Frontal cortex (tissue), 4 donors: ENCODE measurements around the gene GSTO2. TPM values are rescaled to one million over a fixed set of nuclear protein-coding genes. Genes with fewer than 3 reads are reported as not detected.

Source experiments
- DNase-seq, 2 donors: peaks; one replicate each; pipeline ENCODE4 v3.0.0; 2012; ENCODE audit warnings: low spot score in 2 of 2
- FAIRE-seq: peaks from 2 replicates; lab custom pipeline; 2012; peaks lifted over from hg19 to GRCh38; lab: Jason Lieb, UNC
- total RNA-seq: library from RNA; depleted of rRNA; stranded (reverse); fragments of >200 nt; gene quantifications from one replicate; pipeline ENCODE4 v1.2.3, GENCODE V29; 2014
- donor health status: control.
- donor health status: control.
- donor health status: control.

GSTO2 gene
- total RNA-seq, 1 donor from 2014 or later = 2.4 TPM

DNA sequence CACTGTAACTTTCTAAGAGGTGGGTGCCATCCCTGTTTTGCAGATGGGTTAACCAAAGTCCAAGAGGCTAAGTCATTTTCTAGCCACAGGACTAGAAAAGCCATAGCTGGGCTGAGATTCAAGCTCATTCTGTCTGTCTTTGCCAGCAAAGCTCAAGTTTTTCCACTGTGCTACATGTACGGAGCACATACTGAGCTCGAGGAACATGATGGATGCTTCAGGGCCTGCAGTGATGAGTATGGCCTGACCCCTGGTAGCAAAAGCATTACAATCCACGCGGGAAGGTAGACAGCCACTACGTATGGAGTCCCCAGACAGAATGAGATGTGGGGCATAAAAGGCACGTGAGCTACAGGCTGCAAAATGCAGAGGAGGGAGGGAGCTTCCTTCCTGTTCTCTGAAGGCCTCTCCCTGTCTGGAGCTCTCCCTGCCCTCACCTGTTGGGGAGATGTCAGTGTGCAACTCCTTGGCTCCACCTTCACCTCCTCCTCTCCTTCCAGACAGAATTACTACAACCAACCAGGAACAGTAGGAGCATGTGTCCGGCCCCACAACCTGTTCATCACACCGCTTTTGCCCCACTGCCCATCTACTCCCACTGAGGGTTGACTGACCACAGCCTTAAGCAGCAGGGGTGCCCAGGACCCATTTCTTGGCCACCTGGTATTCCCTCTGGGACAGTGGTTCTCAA, 52.9 kb downstream of the GSTO2 start:
- DNase-seq = no peak
- no peak for FAIRE-seq

DNA sequence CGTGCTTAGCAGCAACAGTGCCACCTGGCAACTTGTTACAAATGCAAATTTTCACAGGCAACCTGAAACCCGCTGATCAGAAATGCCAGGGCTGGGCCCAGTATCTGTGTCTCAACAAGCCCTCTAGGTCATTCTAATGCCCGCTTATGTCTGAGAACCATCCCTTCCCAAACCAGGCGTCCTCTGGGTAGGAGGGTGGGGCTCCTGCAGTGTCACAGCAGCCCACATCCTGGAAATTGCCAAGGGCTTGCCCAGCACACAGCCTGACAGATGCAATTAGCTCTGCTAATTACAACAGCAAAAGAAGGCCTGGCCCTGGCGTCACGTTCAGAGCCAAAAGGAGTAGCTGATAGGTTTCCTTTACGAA, 53.4 kb downstream of the GSTO2 start:
- no peak for DNase-seq
- FAIRE-seq = no peak

DNA sequence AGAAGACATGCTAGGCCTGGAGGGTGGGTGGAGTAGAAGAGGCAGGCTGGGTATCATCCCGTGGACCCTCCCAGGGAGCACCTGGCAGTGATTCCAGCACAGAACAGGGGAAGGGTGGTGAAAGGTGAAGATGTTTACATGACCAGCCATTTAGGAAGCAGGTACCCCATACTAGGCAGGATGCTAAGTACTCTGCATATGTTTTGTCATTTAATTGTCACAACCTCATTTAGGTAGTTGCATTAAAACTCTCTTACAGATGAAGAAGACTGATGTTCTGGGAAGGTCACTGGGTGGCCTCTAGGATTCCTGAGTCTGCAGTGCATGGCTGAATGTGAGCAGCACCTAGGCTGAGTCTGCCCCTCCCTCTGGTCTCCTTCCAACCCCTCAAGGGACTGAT, 54.1 kb downstream of the GSTO2 start:
- FAIRE-seq (no peak), DNase-seq (no peak)

DNA sequence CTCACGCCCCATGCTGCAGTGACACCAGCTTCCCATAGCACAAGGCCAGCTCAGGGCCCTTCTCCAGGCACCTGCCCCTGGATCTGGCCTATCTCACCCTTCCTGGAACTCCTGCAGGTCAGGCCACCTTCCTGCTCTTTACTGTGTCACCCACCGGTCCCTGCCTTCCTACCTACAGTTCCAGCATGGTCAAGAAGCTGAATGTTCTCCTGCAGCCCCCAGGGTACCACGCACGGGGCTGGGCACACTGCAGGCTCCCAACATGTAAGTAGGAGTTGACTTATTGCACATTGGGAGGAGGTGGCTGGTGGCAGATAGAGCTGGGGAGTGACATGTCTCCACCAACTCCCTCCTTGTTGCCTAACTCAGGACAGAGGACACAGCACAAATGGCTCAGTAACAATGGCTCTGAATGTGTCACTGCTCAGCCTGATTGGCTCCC, 54.8 kb downstream of the GSTO2 start:
- FAIRE-seq = no peak
- DNase-seq = no peak

DNA sequence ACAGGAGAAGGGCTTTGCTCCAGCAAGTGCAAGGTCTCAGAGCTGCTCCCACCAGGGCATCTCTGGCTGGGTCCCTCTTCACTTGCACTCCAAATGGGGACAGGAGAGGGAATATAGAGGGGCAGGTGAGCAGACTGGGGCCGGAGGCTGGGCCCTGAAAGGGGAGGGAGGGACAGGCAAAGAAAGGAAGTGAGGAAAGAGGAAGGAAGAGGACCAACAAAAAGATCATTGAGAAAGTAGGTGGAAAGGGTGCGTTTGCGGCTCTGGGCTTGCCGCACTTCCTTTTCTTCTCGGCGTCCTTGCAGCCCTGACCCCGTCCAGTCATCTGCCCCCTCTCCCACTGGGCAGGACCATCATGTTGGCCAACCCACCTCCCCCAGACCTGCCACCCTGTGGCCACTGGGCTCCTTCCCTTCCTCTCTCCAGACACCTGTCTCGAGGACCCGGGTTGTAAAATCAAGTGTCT, 55.3 kb downstream of the GSTO2 start:
- FAIRE-seq = no peak
- DNase-seq = no peak

DNA sequence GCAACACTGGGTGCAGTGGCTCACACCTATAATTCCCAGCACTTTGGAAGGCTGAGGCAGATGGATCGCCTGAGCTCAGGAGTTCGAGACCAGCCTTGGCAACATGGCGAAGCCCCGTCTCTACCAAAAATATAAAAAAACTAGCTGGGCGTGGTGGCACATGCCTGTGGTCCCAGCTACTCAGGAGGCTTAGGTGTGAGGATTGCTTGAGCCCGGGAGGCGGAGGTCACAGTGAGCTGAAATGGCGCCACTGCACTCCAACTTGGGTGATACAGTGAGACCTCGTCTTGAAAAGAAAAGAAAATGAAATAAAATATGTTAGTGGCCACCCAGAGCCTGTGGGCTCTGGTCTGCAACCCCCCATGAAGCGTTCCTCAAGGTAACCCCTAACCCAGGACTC, 55.9 kb downstream of the GSTO2 start:
- DNase-seq = no peak
- FAIRE-seq = no peak

DNA sequence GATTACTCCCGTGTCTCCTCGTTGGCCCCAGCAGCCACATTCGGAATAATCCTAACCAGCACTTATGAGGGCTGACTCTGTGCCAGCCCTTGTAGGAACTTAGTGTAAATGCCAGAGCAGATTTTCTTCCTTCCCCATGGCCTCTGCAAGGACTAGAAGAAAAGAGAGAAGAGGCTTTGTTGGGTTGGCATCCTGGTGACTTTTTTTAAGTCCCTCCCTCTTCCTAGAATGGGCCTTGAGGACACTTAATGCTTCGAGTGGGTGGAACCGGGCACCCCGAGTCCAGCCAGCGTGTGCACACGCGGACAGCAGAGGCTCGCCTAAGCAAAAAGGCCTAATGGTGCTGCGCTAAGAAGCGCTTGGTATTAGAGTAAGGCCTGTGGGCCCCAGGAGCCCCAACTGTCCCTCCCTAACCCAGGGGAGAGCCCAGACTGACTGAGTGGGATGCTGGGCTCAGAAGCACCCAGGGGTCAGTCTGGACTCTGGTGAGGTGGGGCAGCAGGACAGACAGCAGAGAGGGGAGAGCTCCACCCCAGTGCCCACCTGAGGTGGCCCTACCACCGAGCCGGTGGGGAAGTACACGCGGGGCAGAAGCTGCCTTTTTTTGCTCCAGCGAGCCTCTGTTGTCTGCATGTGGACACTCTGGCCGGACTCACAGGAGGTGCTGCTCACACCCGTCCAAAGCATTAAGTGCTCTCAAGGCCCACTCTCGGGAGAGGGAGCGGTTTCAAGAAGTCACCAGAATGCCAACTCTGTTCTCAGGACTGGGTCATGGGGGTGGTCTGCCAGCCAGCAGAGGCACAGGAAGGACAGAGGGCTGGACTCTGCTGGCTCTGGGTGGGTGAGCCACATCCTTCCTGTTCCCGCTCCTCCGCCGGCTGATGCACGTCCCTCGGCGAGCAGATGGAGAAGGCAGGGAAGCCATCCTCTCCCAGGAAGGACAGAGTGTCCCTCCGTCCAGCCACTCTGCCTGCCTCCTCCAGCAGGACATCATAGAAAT, 56.8 kb downstream of the GSTO2 start:
- no peak for DNase-seq
- FAIRE-seq = no peak

DNA sequence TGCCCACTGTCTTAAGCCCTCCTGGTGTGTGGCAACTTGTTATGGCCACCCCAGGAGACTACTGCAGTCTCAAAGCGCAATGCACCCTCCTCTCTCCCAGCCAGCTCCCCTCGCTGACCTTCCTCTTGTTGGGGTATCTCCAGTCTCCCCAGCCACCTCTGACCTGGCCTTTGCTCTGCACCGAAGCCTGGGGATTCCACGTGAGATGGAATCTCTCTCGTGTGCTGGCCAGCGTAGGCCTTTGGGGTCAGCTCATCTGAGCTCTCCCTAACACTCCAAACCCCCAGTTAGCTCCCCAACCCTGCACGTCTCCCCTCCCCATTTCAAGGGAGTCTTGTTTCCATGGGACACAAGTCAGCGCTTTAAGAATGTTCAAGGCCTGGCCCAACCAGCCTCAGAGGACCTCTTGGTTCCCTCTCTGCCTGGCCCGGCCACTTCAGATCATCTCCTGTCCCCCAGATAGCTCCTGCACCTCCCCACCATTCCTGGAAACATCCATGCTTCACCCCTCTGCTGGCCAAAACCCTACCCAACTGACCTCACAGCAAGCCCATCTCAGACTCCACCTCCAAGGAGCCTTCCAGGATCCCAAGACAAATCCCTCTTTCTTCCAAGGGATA, 58.1 kb downstream of the GSTO2 start:
- FAIRE-seq (no peak), DNase-seq (no peak)

DNA sequence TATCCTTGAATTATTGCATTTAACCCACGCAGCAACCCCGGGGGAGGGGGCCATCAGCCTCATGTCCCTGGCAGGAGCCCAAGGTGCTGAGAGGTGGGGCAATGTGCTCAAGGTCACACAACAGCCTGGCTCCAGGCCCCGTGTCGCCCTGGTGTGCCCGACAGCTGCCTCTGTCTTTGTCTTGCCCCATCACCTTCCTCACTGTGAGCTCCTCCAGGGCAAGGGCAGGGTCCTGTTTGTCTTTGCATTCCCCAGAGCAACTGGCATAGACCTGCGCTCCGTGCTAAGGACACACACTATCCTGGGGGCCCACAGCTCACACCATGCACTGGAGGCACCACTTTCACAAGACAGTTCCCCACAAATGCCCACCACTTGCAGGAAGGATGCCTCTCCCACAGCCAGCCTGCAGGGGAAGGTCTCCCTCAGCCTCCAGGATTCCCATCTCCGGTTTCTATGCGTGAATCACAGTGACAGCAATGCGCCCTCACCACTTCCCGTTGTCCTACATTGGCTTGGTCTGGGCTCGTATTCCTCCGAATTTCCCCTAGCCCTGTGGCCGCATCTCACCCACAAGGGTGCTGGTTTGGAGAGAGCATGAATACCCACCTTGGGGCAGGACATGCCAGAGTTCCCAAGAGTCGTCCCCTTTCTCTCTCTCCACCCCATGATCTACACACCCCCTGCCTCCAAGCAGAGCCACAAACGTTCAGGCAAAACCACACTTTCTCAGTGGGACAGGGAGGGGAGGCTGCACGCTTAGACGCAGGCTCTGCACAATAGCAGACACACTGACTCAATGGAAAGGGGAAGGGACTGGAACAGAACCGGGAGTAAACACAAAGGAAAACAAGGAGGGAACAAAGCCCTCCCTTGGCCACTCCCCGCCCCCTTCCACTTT, 59.0 kb downstream of the GSTO2 start:
- FAIRE-seq (no peak), DNase-seq (no peak)

DNA sequence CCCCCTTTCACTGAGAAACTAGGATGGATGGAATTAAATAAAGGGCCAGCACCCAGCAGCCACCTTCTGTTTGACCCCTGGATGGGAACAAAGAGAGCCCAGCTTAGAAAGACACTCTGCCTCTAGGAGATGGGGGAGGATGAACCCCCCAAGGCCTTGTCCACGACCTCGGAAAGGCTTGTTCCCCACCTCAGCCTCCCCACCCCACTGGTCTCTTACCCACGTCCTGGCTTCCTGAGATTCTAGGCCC, 59.6 kb downstream of the GSTO2 start:
- no peak for DNase-seq
- FAIRE-seq = no peak

DNA sequence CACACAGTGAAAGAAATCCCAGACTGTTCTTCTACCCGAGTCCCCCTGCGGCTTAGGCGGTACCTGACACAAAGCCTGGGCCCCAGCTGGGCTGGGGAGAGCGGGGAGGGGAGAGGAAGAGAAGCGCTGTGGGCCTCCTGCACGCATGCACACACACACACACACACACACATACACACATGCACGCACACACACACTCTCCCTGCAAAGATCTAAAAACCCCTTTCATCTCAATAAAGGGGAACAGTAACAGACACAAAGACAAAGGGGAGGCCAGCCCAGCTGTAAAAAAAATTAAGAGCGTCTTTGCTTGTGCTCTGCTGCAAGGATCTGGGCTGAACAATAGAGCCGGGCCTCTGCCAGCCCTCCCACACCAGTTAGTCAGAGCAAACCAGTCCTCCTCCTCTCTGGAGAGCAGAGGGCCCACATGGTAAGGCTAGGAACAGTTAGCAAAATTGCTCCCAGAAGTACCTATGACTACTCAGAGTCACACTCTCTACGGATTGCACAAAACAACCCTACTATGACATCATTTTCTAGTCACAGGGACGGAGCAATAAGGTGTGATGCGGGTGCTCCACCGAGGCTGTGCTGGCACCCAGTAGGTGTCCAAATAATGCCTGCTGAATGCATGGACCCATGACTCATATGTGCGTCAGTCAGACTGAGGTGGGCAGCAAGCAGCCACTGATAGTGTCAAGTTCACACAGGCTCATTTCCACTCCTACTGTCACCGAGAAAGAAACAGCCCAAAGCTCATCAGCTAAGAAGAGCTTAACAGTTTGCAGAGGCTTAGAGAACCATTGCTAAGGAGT, 60.1 kb downstream of the GSTO2 start:
- FAIRE-seq = no peak
- DNase-seq = no peak

DNA sequence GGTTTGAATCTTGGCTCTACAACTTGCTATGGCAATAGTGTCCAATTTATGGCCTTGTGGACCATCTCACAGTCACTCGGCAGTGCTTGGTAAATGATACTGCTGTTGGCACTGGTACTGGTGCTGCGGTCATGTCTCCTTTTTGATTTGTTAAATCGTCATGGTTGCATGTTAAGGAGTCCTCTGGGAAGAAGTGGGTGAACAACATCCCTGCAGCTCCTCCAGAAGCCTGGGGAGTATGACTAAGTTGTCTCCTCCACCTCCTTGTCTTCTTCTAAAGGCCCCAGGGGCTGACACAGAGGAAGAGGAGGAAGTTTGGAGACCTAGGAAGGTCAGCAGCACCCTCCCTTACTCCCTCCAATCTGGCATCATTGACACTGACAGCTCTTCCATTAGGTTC, 60.8 kb downstream of the GSTO2 start:
- FAIRE-seq (no peak), DNase-seq (no peak)

DNA sequence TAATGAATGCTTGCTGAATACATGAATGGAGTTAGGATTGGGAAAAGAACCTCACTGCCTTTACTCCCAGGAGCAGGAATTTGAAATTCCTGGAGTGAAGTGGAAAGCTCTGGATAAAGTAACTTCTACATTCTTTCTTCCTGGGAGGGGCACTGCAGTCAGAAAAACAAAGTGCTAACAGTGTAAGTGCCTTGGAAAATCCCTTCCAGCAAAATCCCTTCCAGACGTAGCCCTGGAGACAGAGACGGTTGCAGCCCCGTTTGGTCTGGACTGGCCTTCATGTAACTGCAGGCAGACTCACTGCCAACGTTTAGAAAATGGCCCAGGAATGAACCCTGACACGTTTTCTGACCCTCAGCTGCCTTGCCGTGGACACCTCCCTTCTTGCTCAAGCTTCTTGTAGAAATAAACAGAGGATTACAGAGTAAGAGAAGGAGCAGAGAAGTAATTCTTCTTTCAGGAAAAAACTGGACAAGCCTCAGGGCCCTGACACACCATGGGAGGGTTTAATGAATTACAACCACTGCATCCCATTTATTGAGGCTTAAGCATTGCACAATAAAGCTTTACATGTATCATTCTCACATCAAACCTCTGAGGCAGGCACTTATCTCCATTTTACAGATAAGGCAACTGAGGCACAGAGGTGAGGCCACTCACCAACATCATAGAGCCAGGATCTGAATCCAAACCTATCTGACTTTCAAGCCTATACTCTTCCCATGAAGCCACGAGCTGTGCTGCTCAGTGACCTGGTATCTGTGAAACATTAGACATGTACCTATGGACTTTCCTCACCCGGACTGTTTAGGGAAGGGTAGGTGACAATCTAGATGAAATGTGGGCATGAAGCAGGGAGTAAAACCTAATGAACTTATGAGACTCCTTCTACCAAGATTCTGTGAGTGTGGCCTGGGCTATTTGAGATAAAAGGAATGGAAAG, 61.5 kb downstream of the GSTO2 start:
- no peak for FAIRE-seq
- no peak for DNase-seq

DNA sequence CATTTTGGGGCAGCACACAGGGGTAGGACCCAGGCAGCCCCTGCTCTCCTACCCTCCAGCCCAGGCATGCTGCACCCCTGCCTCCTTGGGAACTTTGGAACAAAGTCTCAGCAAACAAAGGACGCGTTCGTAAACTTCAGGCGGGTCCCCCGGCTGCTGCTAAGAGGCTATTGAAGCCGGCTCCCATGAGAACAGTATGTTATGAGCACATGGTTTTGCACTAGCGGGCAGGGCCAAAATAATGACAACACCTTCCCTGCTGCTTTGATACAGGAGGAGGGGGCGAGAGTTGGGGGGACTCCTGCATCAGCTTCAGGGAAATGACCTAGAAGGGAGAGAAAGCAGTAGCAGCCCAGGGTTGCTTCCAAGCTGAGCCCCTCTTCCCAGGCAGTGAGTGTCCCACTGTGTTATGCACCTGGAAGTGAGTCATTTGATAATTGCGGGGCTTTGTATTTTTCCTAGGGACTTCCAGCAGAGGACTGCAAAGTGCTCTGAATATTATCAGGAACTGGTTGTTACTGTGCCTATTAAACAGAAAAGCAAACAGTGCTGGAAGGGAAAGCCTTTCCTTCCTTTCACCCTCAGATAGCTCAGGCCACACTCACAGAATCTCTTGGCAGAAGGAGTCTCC, 62.3 kb downstream of the GSTO2 start:
- FAIRE-seq = no peak
- peak in 1 of 2 donors; percentile 27 for DNase-seq

DNA sequence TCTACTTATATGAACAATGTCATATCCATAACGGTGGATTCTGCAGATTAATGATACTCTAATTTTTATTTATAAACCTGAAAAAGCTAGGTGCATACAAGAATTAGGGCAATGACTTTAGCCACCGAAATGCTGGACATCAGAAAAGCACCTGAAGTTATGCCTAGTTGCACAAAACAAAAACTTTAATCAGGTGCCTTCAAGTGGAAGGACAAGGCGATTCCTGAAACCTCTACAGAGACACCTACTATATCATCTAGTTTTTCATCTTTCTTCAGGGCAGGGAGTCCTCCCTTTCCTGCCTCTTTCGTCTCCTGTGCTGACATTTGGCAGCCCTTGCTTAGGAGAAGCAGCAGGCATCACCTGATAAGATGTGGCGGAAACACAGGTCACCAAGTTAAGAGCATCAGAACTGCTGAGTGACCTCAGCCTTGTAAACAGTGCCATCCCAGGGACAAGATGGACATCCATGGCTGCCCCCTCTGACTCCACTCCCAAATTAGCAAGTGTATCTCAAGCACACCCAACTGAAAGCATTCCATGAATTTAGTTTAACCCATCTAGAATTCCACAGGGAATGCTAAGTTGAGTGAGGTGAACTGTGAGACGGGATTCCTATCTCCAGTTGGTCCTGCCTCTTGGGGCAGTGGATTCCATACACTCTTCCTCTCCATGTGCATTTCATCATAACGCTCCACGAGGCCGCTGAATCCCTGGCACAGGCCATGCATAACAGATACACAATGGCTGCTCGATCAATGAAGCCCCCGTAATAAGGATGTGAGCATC, 63.5 kb downstream of the GSTO2 start:
- FAIRE-seq (no peak), DNase-seq (no peak)

DNA sequence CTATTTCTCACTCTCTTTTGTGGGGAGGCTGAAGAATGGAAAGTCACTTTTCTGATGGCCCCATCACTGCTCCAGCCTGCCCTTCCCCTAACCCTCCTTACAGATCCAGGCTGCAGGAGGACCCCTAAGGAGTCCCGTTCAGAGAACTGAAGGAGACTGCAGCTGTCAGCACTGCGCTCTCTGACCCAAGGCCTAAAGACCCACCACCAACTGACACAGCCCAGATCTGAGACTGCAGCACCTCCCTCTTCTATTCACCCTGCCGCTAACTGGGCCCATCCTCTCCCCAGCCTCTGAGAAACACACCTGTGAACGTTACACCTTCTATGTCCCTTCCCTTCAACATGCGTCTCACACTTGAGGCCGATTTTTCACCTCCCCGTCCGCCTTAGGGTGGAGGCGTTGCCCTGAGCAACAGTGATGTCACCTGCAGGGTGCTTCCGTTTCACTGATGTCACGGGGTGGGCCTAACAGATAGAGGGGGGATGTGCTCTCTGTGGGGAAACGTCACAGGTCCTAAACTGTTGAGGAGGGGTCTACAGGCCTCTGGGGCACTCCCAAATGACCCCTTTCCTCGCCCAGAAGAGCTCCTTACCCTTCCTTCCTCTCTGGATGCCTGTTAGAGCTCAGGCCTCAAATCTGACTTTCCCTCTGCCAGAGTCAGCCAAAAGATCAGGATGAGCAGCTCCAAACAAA, 64.2 kb downstream of the GSTO2 start:
- peak in 1 of 2 donors; percentile 11 for DNase-seq
- no peak for FAIRE-seq
